ENCODE data around the gene TNFRSF8. TPM values are rescaled to one million over a fixed set of nuclear protein-coding genes. Genes with fewer than 3 reads are reported as not detected.
A peak's percentile ranks its signal among the peaks of the same experiment; 100 is the strongest.

The TNFRSF8 gene
- total and polyA plus RNA-seq, 2 donors (not counting 1 experiment from before 2014, with no cell fraction given): 0.36 to 0.57 TPM

DNA sequence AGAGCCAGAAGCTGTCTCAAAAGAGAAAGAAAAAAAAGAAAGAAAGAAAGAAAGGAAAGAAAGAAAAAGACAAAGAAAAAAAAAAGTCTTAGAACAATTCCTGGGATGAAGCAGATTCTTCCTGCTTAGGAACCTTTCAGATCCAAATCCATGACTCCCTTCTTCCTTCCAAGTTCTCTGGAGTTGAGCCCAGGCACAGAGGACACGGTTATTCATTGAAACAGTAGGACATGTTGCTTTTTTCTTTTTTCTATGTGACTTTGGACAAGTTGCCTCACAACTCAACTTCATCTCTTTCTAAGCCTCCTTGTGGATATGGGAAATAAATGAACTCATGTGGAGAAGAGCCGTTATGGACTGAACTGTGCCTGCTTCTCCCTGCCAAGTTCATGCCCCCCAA, 14.7 kb upstream of the TNFRSF8 start:
- ChIA-PET POLR2A (no interaction called here), CTCF (interaction anchor here (0.7 to 4.5 kb wide), 2 partner anchors 31 to 37 kb away, joined by 3 to 23 read pairs; no protein-coding TSS in a partner anchor)
- TF ChIP-seq, protein P1, sequence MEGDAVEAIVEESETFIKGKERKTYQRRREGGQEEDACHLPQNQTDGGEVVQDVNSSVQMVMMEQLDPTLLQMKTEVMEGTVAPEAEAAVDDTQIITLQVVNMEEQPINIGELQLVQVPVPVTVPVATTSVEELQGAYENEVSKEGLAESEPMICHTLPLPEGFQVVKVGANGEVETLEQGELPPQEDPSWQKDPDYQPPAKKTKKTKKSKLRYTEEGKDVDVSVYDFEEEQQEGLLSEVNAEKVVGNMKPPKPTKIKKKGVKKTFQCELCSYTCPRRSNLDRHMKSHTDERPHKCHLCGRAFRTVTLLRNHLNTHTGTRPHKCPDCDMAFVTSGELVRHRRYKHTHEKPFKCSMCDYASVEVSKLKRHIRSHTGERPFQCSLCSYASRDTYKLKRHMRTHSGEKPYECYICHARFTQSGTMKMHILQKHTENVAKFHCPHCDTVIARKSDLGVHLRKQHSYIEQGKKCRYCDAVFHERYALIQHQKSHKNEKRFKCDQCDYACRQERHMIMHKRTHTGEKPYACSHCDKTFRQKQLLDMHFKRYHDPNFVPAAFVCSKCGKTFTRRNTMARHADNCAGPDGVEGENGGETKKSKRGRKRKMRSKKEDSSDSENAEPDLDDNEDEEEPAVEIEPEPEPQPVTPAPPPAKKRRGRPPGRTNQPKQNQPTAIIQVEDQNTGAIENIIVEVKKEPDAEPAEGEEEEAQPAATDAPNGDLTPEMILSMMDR (IDR thresholded peaks at IDR 0.05): no peak
- TF ChIP-seq EZH2 (IDR thresholded peaks at IDR 0.05; ENCODE audit: borderline replicate concordance, insufficient read depth, low read depth, low read length, poor library complexity, severe bottlenecking): no peak
- no peaks in the 10 kb centered on the region for H3K27me3 Mint-ChIP-seq
- Histone ChIP-seq H3K79me2 (ENCODE audit: control insufficient read depth, insufficient read depth, low read length) (no peaks in the 10 kb centered on the region), H3K27ac (ENCODE audit: low read length in 2 of 2) (no peak overlapping the region), H3K4me3 (ENCODE audit: control extremely low read depth in 1 of 5, extremely low read depth in 1 of 5, insufficient read depth in 1 of 5, low read depth in 2 of 5, low read length in 4 of 5) (no peak overlapping the region), H3K9ac (ENCODE audit: low read length) (no peak overlapping the region), H2AFZ (ENCODE audit: insufficient read depth, low read depth, low read length, poor library complexity, severe bottlenecking) (no peak overlapping the region), H4K20me1 (ENCODE audit: control insufficient read depth, insufficient read depth, low read length, poor library complexity, severe bottlenecking) (no peaks in the 10 kb centered on the region), H3K4me1 (ENCODE audit: control insufficient read depth in 2 of 2, insufficient read depth in 2 of 2, low read length in 2 of 2) (peaks cover 41 to 52% of the 10 kb centered on the region in 2 donors), H3K27me3 (replicated peaks in 1 of 4; ENCODE audit: control extremely low read depth in 1 of 4, control insufficient read depth in 3 of 4, insufficient read depth in 4 of 4, low read length in 3 of 4) (no peaks in the 10 kb centered on the region), H3K9me3 (ENCODE audit: control extremely low read depth in 1 of 3, control insufficient read depth in 2 of 3, insufficient read depth in 1 of 3, low read length in 2 of 3) (no peaks in the 10 kb centered on the region), H3K36me3 (replicated peaks in 1 of 2; ENCODE audit: control extremely low read depth in 1 of 2, control insufficient read depth in 1 of 2, extremely low read depth in 1 of 2, insufficient read depth in 2 of 2, low read length in 1 of 2) (no peaks in the 10 kb centered on the region), H3K4me2 (replicated peaks; ENCODE audit: low read depth, low read length, poor library complexity, severe bottlenecking) (no peak overlapping the region)
- ATAC-seq (ENCODE audit: low read depth) (no peak), DNase-seq (no peak)
- no peak overlapping the region for H3K27ac Mint-ChIP-seq
- H3K4me1 Mint-ChIP-seq: peaks cover 32% of the 10 kb centered on the region
- H3K9me3 Mint-ChIP-seq (ENCODE audit: insufficient read depth): no peaks in the 10 kb centered on the region
- no peak overlapping the region for H3K4me3 Mint-ChIP-seq
- intact Hi-C loops (cut with micrococcal nuclease): no loop called here
- no CpG with 5 or more reads among the region's 2 CpGs for WGBS (ENCODE audit: insufficient coverage)

DNA sequence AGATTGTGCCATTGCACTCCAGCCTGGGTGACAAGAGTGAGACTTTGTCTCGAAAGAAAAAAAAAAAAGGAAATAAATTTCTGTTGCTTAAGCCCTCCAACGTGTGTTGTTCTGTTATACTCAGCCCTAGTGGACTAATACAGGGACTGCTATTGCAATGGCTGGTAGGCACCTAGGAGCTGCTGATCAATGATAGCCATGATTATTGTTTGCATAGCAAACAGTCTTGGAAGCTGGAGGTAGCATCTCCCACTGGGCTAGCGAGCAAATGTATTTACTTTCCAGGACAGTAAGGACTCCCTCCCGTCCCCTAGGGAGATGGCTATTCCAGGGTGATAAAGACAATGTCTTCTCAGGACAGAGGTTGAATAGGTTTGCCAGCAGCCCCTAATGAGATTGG, 13.5 kb upstream of the TNFRSF8 start:
- H3K4me3 Mint-ChIP-seq: no peak overlapping the region
- Histone ChIP-seq H3K27me3 (replicated peaks in 1 of 4; ENCODE audit: control extremely low read depth in 1 of 4, control insufficient read depth in 3 of 4, insufficient read depth in 4 of 4, low read length in 3 of 4) (no peaks in the 10 kb centered on the region), H3K27ac (ENCODE audit: low read length in 2 of 2) (no peak overlapping the region), H3K4me2 (replicated peaks; ENCODE audit: low read depth, low read length, poor library complexity, severe bottlenecking) (no peak overlapping the region), H2AFZ (ENCODE audit: insufficient read depth, low read depth, low read length, poor library complexity, severe bottlenecking) (no peak overlapping the region), H3K36me3 (replicated peaks in 1 of 2; ENCODE audit: control extremely low read depth in 1 of 2, control insufficient read depth in 1 of 2, extremely low read depth in 1 of 2, insufficient read depth in 2 of 2, low read length in 1 of 2) (no peaks in the 10 kb centered on the region), H3K9ac (ENCODE audit: low read length) (no peak overlapping the region), H4K20me1 (ENCODE audit: control insufficient read depth, insufficient read depth, low read length, poor library complexity, severe bottlenecking) (no peaks in the 10 kb centered on the region), H3K4me1 (ENCODE audit: control insufficient read depth in 2 of 2, insufficient read depth in 2 of 2, low read length in 2 of 2) (peaks cover 38 to 46% of the 10 kb centered on the region in 2 donors), H3K4me3 (ENCODE audit: control extremely low read depth in 1 of 5, extremely low read depth in 1 of 5, insufficient read depth in 1 of 5, low read depth in 2 of 5, low read length in 4 of 5) (no peak overlapping the region), H3K79me2 (ENCODE audit: control insufficient read depth, insufficient read depth, low read length) (no peaks in the 10 kb centered on the region), H3K9me3 (ENCODE audit: control extremely low read depth in 1 of 3, control insufficient read depth in 2 of 3, insufficient read depth in 1 of 3, low read length in 2 of 3) (no peaks in the 10 kb centered on the region)
- peaks cover 28% of the 10 kb centered on the region for H3K4me1 Mint-ChIP-seq
- H3K9me3 Mint-ChIP-seq (ENCODE audit: insufficient read depth): no peaks in the 10 kb centered on the region
- ChIA-PET CTCF (interaction anchor here (1.0 to 1.5 kb wide), 2 partner anchors 13 to 29 kb away, joined by 4 read pairs; no protein-coding TSS in a partner anchor), POLR2A (interaction anchor here (0.5 to 1.2 kb wide), 3 partner anchors 9 to 116 kb away, joined by 3 to 5 read pairs (median 3); no protein-coding TSS in a partner anchor)
- no peak for DNase-seq
- 64% methylated on average over 3 of the region's 4 CpGs for WGBS (ENCODE audit: insufficient coverage)
- no peak for TF ChIP-seq EZH2 (IDR thresholded peaks at IDR 0.05; ENCODE audit: borderline replicate concordance, insufficient read depth, low read depth, low read length, poor library complexity, severe bottlenecking)
- TF ChIP-seq, protein P1 (IDR thresholded peaks at IDR 0.05): peak; percentile 20
- no peak for ATAC-seq (ENCODE audit: low read depth)
- H3K27me3 Mint-ChIP-seq: no peaks in the 10 kb centered on the region
- intact Hi-C loops (cut with micrococcal nuclease): no loop called here
- no peak overlapping the region for H3K27ac Mint-ChIP-seq
